Astrocyte of the hippocampus (primary cell): ENCODE data around the gene ABHD18.
"Not testable (repeated sequence)": the region's sequence is repeated elsewhere in the genome, so short reads cannot be mapped to it uniquely, and the experiment has no call there.

Experiments used
- DNase-seq: peaks from one replicate; pipeline ENCODE4 v3.0.0; 2011; ENCODE audit warnings: low read depth, low spot score

ABHD18 gene

GRCh38 chr4:127988638-127989037, 23.4 kb downstream of the ABHD18 start:
- DNase-seq = no peak

- no peak for DNase-seq
Observed at GRCh38 chr4:127993151-127993550, 27.9 kb downstream of the ABHD18 start.

GRCh38 chr4:127995776-127996175, 30.6 kb downstream of the ABHD18 start:
- peak; percentile 9 for DNase-seq

GRCh38 chr4:127996521-127996920, 31.3 kb downstream of the ABHD18 start:
- DNase-seq = not testable (repeated sequence)

- peak; percentile 29 for DNase-seq
Observed at GRCh38 chr4:127997534-127998388, 32.6 kb downstream of the ABHD18 start.

GRCh38 chr4:128006592-128006991, 41.4 kb downstream of the ABHD18 start:
- DNase-seq = no peak

GRCh38 chr4:128009428-128009827, 44.2 kb downstream of the ABHD18 start:
- DNase-seq = no peak

- DNase-seq = no peak
Observed at GRCh38 chr4:128025319-128025718, 60.1 kb downstream of the ABHD18 start.

GRCh38 chr4:128029907-128030306, 64.7 kb downstream of the ABHD18 start:
- no peak for DNase-seq

- no peak for DNase-seq
Observed at GRCh38 chr4:128031756-128032384, 66.7 kb downstream of the ABHD18 start.

- no peak for DNase-seq
Observed at GRCh38 chr4:128039568-128039967, 74.4 kb downstream of the ABHD18 start.

GRCh38 chr4:128047019-128047418, 81.8 kb downstream of the ABHD18 start:
- not testable (repeated sequence) for DNase-seq

GRCh38 chr4:128047514-128047913, 82.3 kb downstream of the ABHD18 start:
- DNase-seq = not testable (repeated sequence)

- not testable (repeated sequence) for DNase-seq
Observed at GRCh38 chr4:128051229-128051628, 86.0 kb downstream of the ABHD18 start.

- not testable (repeated sequence) for DNase-seq
Observed at GRCh38 chr4:128054907-128055306, 89.7 kb downstream of the ABHD18 start.

- not testable (repeated sequence) for DNase-seq
Observed at GRCh38 chr4:128055441-128056206, 90.4 kb downstream of the ABHD18 start.

GRCh38 chr4:128056396-128056795, 91.2 kb downstream of the ABHD18 start:
- DNase-seq = no peak

- DNase-seq = no peak
Observed at GRCh38 chr4:128060121-128060698, 95.0 kb downstream of the ABHD18 start.

- DNase-seq = peak; percentile 99
Observed at GRCh38 chr4:128060699-128061565, 95.7 kb downstream of the ABHD18 start, which contains the start of gene LARP1B. TSS of gene LARP1B (plus strand) at chr4:128061312. CDS start at chr4:128074952, 13,640 bp downstream.
